B cell (primary cell): Measurements from ENCODE around the gene NSDHL. TPM values are rescaled to one million over a fixed set of nuclear protein-coding genes. Genes with fewer than 3 reads are reported as not detected.

Experiments
- ATAC-seq: fragments of 200-7000 bp; cut with Tn5 transposase; one replicate; pipeline ENCODE4 v1.10.0; 2021; ENCODE audit warnings: low read depth, mild to moderate bottlenecking, moderate number of reproducible peaks, moderate library complexity
- CTCF ChIA-PET: fragments of 350-600 bp; sonication (Branson Sonifier 250); formaldehyde crosslinking; loops from one replicate; lab custom pipeline; 2021; ENCODE audit warnings: antibody characterized with exemption, inconsistent platforms; lab: Charles Lee
- POLR2A ChIA-PET: fragments of 350-600 bp; sonication (Branson Sonifier 250); formaldehyde crosslinking; loops from one replicate; lab custom pipeline; 2021; ENCODE audit warnings: antibody characterized with exemption; lab: Charles Lee
- DNase-seq: peaks from one replicate; pipeline ENCODE4 v3.0.0; 2013
- H2AFZ ChIP-seq: 2 replicates; pipeline ENCODE4 v1.6.1; 2012; ENCODE audit warnings: mild to moderate bottlenecking, low read depth, low read length; ENCODE audit not compliant: insufficient read depth, poor library complexity, severe bottlenecking
- H3K27ac ChIP-seq, 2 donors: 1 replicate in 1 of 2; 2 replicates in 1 of 2; pipeline ENCODE4 v1.5.1; 2012 to 2013; ENCODE audit warnings: low read length in 2 of 2, mild to moderate bottlenecking in 2 of 2, moderate library complexity in 1 of 2
- H3K27me3 ChIP-seq, 4 experiments: fragments of 200-600 bp in 1 of 4; sonication (generic) in 1 of 4; replicated peaks in 1 of 4; 1 replicate in 2 of 4; 2 replicates in 2 of 4; pipeline versions ENCODE4 v1.6.1 to v1.7.0; 2013 to 2016; ENCODE audit warnings: low read length in 3 of 4, mild to moderate bottlenecking in 2 of 4, mixed read lengths in 1 of 4, moderate library complexity in 1 of 4; ENCODE audit not compliant: insufficient read depth in 4 of 4, control insufficient read depth in 3 of 4; ENCODE audit errors: control extremely low read depth in 1 of 4
- H3K36me3 ChIP-seq, 2 experiments: replicated peaks in 1 of 2; 1 replicate in 1 of 2; 2 replicates in 1 of 2; pipeline versions ENCODE4 v1.6.1 to v1.7.1; 2013; ENCODE audit warnings: low read length in 1 of 2; ENCODE audit not compliant: insufficient read depth in 2 of 2, control insufficient read depth in 1 of 2; ENCODE audit errors: control extremely low read depth in 1 of 2, extremely low read depth in 1 of 2
- H3K4me1 ChIP-seq, 2 donors: fragments of 200-600 bp in 1 of 2; sonication (generic) in 1 of 2; 1 replicate in 1 of 2; 2 replicates in 1 of 2; pipeline versions ENCODE4 v1.5.1 to v1.6.1; 2013 to 2017; ENCODE audit warnings: low read length in 2 of 2; ENCODE audit not compliant: control insufficient read depth in 2 of 2, insufficient read depth in 2 of 2
- H3K4me2 ChIP-seq: replicated peaks from 2 replicates; pipeline ENCODE3; 2012; ENCODE audit warnings: mild to moderate bottlenecking, low read depth, low read length; ENCODE audit not compliant: poor library complexity, severe bottlenecking
- H3K4me3 ChIP-seq, 5 experiments: fragments of 200-600 bp in 1 of 5; sonication (generic) in 1 of 5; 1 replicate in 3 of 5; 2 replicates in 2 of 5; pipeline versions ENCODE4 v1.5.1 to v1.7.0; 2011 to 2016; ENCODE audit warnings: low read length in 4 of 5, mild to moderate bottlenecking in 4 of 5, low read depth in 2 of 5, control low read depth in 1 of 5, moderate library complexity in 1 of 5; ENCODE audit not compliant: insufficient read depth in 1 of 5; ENCODE audit errors: control extremely low read depth in 1 of 5, extremely low read depth in 1 of 5
- H3K79me2 ChIP-seq: fragments of 200-600 bp; sonication (generic); one replicate; pipeline ENCODE4 v1.6.0; 2016; ENCODE audit warnings: low read length; ENCODE audit not compliant: control insufficient read depth, insufficient read depth
- H3K9ac ChIP-seq: fragments of 200-600 bp; sonication (generic); 2 replicates; pipeline ENCODE4 v1.6.1; 2017; ENCODE audit warnings: mild to moderate bottlenecking, low read length, moderate library complexity
- H3K9me3 ChIP-seq, 3 donors: one replicate each; pipeline versions ENCODE4 v1.6.1 to v1.7.1; 2013; ENCODE audit warnings: low read length in 2 of 3; ENCODE audit not compliant: control insufficient read depth in 2 of 3, insufficient read depth in 1 of 3; ENCODE audit errors: control extremely low read depth in 1 of 3
- H4K20me1 ChIP-seq: 2 replicates; pipeline ENCODE4 v1.6.0; 2012; ENCODE audit warnings: mild to moderate bottlenecking, low read length; ENCODE audit not compliant: insufficient read depth, control insufficient read depth, poor library complexity, severe bottlenecking
- H3K27ac Mint-ChIP-seq: one replicate; pipeline ENCODE4 v1.8.0; 2021; ENCODE audit warnings: mixed read lengths
- H3K27me3 Mint-ChIP-seq: one replicate; pipeline ENCODE4 v1.8.0; 2021; ENCODE audit warnings: mixed read lengths
- H3K4me1 Mint-ChIP-seq: one replicate; pipeline ENCODE4 v1.8.0; 2021; ENCODE audit warnings: mixed read lengths
- H3K4me3 Mint-ChIP-seq: one replicate; pipeline ENCODE4 v1.8.0; 2021; ENCODE audit warnings: mixed read lengths
- H3K9me3 Mint-ChIP-seq: one replicate; pipeline ENCODE4 v1.8.0; 2022; ENCODE audit warnings: mixed read lengths; ENCODE audit not compliant: insufficient read depth
- EZH2 ChIP-seq: IDR thresholded peaks from 2 replicates; pipeline ENCODE4 v1.6.1; 2012; ENCODE audit warnings: borderline replicate concordance, low read depth, mild to moderate bottlenecking, moderate library complexity, low read length; ENCODE audit not compliant: insufficient read depth, poor library complexity, severe bottlenecking
- WGBS: methylation state at CpG from one replicate; pipeline ENCODE4 v1.1.5; 2013; ENCODE audit warnings: missing lambda C conversion rate; ENCODE audit not compliant: insufficient coverage; 5-methylcytosine and 5-hydroxymethylcytosine counted together
- intact Hi-C: fragments of 100-400 bp; cut with micrococcal nuclease; formaldehyde crosslinking; loops from one replicate; pipeline ENCODE4 v1.10.0; 2022
- polyA plus RNA-seq: library from polyadenylated mRNA; depleted of rRNA; stranded (reverse); fragments of >200 nt; gene quantifications from 2 replicates; pipeline ENCODE4 v1.2.3, GENCODE V29; 2012
- total RNA-seq, 2 donors: library from RNA; stranded (reverse); fragments of 120-200 nt in 1 of 2; gene quantifications; 1 replicate in 1 of 2; 2 replicates in 1 of 2; pipeline versions ENCODE4 v1.2.3 to v1.2.4, GENCODE V29; 2013 to 2022
- TF ChIP-seq, protein P1 (sequence below): fragments of 200-600 bp; IDR thresholded peaks from one replicate; pipeline ENCODE4 v1.8.0; 2022; ENCODE audit warnings: antibody characterized with exemption, mild to moderate bottlenecking

NSDHL gene
- total and polyA plus RNA-seq, 2 donors (not counting 1 experiment from before 2014, with no cell fraction given), result 4.9 to 10.3 TPM

DNA sequence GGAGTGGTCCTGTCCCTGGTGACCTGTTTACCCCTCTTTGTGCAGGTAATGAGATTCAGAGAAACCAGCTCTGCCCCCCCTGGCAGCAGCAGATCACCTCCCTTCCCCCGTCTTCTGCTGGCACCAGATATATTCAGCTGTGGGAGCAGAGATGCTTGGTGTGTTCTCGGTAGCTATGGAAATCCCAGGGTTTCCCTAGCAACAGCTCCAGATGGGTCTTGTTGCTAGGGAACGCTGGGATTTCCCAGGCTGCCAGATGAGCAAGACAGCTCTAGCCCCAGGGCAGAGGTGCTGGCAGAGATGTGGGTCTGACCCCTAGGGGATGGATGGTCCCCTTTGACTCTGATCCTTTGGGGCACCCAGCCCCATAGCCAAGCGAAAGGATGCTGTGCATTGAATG lies 20.5 kb upstream of the NSDHL start:
- H3K27ac Mint-ChIP-seq, result no peak overlapping the region
- no peak overlapping the region for H3K27ac ChIP-seq
- TF ChIP-seq, protein P1, sequence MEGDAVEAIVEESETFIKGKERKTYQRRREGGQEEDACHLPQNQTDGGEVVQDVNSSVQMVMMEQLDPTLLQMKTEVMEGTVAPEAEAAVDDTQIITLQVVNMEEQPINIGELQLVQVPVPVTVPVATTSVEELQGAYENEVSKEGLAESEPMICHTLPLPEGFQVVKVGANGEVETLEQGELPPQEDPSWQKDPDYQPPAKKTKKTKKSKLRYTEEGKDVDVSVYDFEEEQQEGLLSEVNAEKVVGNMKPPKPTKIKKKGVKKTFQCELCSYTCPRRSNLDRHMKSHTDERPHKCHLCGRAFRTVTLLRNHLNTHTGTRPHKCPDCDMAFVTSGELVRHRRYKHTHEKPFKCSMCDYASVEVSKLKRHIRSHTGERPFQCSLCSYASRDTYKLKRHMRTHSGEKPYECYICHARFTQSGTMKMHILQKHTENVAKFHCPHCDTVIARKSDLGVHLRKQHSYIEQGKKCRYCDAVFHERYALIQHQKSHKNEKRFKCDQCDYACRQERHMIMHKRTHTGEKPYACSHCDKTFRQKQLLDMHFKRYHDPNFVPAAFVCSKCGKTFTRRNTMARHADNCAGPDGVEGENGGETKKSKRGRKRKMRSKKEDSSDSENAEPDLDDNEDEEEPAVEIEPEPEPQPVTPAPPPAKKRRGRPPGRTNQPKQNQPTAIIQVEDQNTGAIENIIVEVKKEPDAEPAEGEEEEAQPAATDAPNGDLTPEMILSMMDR, result no peak
- TF ChIP-seq EZH2, result no peak
- H3K79me2 ChIP-seq, result no peaks in the 10 kb centered on the region
- no peak for ATAC-seq
- no peaks in the 10 kb centered on the region for H4K20me1 ChIP-seq
- no peaks in the 10 kb centered on the region for H3K4me1 Mint-ChIP-seq
- no peak for DNase-seq
- no peaks in the 10 kb centered on the region for H3K27me3 ChIP-seq
- H3K27me3 Mint-ChIP-seq, result peaks cover 16% of the 10 kb centered on the region
- no peaks in the 10 kb centered on the region for H3K36me3 ChIP-seq
- no peak overlapping the region for H3K4me3 ChIP-seq
- H2AFZ ChIP-seq, result no peak overlapping the region
- H3K4me1 ChIP-seq, result no peaks in the 10 kb centered on the region
- ChIA-PET POLR2A (no interaction called here), CTCF (no interaction called here)
- H3K9ac ChIP-seq, result no peak overlapping the region
- intact Hi-C loops, result no loop called here
- H3K9me3 Mint-ChIP-seq, result no peaks in the 10 kb centered on the region
- 50% methylated on average over 2 of the region's 4 CpGs for WGBS
- no peak overlapping the region for H3K4me2 ChIP-seq
- no peak overlapping the region for H3K4me3 Mint-ChIP-seq
- no peaks in the 10 kb centered on the region for H3K9me3 ChIP-seq

DNA sequence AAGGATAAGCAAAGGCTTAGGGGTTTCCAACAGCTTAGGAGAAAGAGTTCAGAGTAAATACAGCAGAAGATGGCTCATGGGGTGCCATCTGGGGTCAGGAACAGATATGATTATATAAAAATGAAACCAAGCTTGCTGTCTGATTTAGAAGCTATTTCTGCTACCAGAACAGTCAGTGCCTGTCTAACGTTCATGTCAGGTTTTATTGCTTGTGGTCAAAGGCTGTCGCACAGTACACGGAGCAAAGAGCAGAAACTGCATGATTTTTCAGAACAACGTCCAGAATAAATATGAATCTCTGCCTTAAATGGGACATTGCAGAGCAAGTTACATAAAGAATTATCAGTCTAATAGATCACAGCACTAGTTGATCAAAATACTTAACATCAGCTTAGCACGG lies 17.7 kb upstream of the NSDHL start:
- WGBS, result 17% methylated on average over 1 of the region's 5 CpGs
- ATAC-seq (no peak), DNase-seq (no peak)
- H3K9me3 ChIP-seq, result no peaks in the 10 kb centered on the region
- Mint-ChIP-seq H3K27ac (no peak overlapping the region), H3K4me3 (no peak overlapping the region), H3K4me1 (no peaks in the 10 kb centered on the region), H3K9me3 (no peaks in the 10 kb centered on the region), H3K27me3 (peaks cover 9% of the 10 kb centered on the region)
- no peaks in the 10 kb centered on the region for H4K20me1 ChIP-seq
- no peaks in the 10 kb centered on the region for H3K4me1 ChIP-seq
- ChIA-PET CTCF (no interaction called here), POLR2A (no interaction called here)
- H3K79me2 ChIP-seq, result no peaks in the 10 kb centered on the region
- H3K4me3 ChIP-seq, result no peak overlapping the region
- no peak overlapping the region for H3K4me2 ChIP-seq
- TF ChIP-seq EZH2, result no peak
- TF ChIP-seq, protein P1, result no peak
- H3K27me3 ChIP-seq, result no peaks in the 10 kb centered on the region
- no peak overlapping the region for H3K9ac ChIP-seq
- H2AFZ ChIP-seq, result no peak overlapping the region
- no peaks in the 10 kb centered on the region for H3K36me3 ChIP-seq
- intact Hi-C loops, result no loop called here
- no peak overlapping the region for H3K27ac ChIP-seq
